Measurements from ENCODE around the gene RBFOX2.

RBFOX2 gene

DNA sequence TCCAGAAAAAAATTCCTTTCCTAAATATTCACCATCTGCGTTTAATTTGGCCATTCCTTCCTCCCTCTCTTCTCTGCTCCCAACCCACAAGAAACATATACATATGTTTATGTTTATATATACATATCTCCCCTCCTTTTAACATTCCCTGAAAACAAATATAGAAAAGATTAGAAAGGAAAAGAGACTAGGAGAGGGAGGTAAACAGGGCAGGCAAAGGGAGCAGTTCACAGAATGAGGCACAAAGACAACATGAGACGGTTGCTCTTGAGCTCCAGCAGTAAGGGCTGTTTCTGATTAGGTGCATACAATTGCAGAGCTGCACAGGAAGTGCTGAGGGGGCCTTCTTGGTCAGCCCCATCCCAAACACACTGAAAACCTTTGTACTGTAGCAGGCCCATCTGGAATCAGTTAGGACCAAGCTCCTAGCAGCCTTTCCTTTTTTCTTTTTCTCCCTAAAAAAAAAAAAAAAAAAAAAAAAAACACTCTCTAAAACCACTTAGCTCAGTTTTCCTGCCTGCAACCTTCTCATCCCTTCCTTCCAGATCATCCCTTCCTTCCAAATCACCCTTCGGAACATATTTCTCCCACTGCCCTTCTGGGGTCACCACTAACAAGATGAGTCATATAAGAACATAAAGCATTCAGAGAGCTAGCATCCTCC lies 57.0 kb downstream of the RBFOX2 start:
- H3K4me3 ChIP-seq (ENCODE audit: severe bottlenecking) = no peak overlapping the region
- TF ChIP-seq, protein P1, sequence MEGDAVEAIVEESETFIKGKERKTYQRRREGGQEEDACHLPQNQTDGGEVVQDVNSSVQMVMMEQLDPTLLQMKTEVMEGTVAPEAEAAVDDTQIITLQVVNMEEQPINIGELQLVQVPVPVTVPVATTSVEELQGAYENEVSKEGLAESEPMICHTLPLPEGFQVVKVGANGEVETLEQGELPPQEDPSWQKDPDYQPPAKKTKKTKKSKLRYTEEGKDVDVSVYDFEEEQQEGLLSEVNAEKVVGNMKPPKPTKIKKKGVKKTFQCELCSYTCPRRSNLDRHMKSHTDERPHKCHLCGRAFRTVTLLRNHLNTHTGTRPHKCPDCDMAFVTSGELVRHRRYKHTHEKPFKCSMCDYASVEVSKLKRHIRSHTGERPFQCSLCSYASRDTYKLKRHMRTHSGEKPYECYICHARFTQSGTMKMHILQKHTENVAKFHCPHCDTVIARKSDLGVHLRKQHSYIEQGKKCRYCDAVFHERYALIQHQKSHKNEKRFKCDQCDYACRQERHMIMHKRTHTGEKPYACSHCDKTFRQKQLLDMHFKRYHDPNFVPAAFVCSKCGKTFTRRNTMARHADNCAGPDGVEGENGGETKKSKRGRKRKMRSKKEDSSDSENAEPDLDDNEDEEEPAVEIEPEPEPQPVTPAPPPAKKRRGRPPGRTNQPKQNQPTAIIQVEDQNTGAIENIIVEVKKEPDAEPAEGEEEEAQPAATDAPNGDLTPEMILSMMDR (IDR thresholded peaks at IDR 0.05; ENCODE audit: poor library complexity, severe bottlenecking) = no peak
- no peak overlapping the region for H3K27ac ChIP-seq (ENCODE audit: poor library complexity, severe bottlenecking)
- no peaks in the 10 kb centered on the region for H3K4me1 ChIP-seq (ENCODE audit: insufficient read depth, poor library complexity, severe bottlenecking)
- H3K36me3 ChIP-seq (ENCODE audit: low read depth) = no peaks in the 10 kb centered on the region
- no peak for ATAC-seq (ENCODE audit: low read depth)
- DNase-seq (ENCODE audit: low spot score) = no peak
- no peaks in the 10 kb centered on the region for H3K27me3 ChIP-seq (ENCODE audit: insufficient read depth, poor library complexity, severe bottlenecking)
- no peaks in the 10 kb centered on the region for H3K9me3 ChIP-seq (ENCODE audit: severe bottlenecking)

DNA sequence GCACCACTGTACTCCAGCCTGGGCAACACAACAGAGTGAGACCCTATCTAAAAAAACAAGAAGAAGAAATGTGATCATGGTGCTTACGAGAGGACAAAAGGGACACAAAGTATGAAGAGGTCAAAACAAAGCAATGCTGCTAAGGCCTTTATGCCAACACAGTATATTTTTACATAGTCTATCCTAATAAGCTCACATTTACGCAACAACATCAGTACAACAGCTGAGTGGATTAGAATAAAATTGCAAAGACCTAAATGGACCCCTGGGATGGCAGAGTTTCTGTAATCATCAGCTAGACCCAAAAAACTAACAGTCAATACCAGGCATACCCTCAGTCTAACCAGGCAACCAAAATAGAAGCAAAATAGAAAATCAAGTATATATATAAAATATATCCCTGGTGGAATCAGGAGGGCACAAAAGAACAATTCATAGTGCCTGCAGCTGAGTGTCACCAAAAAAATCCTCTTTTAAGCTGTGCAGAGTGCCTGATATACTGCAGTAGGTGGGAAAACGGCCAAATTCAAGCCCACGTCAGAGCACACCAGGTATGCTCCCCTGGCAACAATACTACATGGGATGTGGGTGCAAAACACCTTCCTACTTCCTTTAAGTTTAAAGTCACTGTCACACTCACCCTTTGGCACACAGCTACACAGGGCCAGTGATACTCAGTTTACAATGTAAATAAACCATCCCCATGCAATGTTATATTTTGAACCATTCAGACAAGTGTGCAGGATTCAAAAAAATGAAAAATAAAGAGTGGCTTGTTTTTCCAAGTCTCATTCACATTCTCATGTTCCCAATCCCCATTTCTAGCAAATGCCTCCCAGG lies 57.8 kb downstream of the RBFOX2 start:
- H3K4me1 ChIP-seq (ENCODE audit: insufficient read depth, poor library complexity, severe bottlenecking) = no peaks in the 10 kb centered on the region
- no peak for DNase-seq (ENCODE audit: low spot score)
- no peak overlapping the region for H3K4me3 ChIP-seq (ENCODE audit: severe bottlenecking)
- no peaks in the 10 kb centered on the region for H3K36me3 ChIP-seq (ENCODE audit: low read depth)
- H3K9me3 ChIP-seq (ENCODE audit: severe bottlenecking) = no peaks in the 10 kb centered on the region
- TF ChIP-seq, protein P1 (IDR thresholded peaks at IDR 0.05; ENCODE audit: poor library complexity, severe bottlenecking) = no peak
- no peaks in the 10 kb centered on the region for H3K27me3 ChIP-seq (ENCODE audit: insufficient read depth, poor library complexity, severe bottlenecking)
- no peak overlapping the region for H3K27ac ChIP-seq (ENCODE audit: poor library complexity, severe bottlenecking)
- no peak for ATAC-seq (ENCODE audit: low read depth)

- no peak for ATAC-seq (ENCODE audit: low read depth)
- Histone ChIP-seq H3K27me3 (ENCODE audit: insufficient read depth, poor library complexity, severe bottlenecking) (no peaks in the 10 kb centered on the region), H3K36me3 (ENCODE audit: low read depth) (no peaks in the 10 kb centered on the region), H3K9me3 (ENCODE audit: severe bottlenecking) (no peaks in the 10 kb centered on the region), H3K4me3 (ENCODE audit: severe bottlenecking) (no peak overlapping the region), H3K4me1 (ENCODE audit: insufficient read depth, poor library complexity, severe bottlenecking) (no peaks in the 10 kb centered on the region), H3K27ac (ENCODE audit: poor library complexity, severe bottlenecking) (no peak overlapping the region)
- no peak for DNase-seq (ENCODE audit: low spot score)
- TF ChIP-seq, protein P1 (IDR thresholded peaks at IDR 0.05; ENCODE audit: poor library complexity, severe bottlenecking) = no peak
These were observed 61.6 kb downstream of the RBFOX2 start for GRCh38 chr22:35967046-35967397.

DNA sequence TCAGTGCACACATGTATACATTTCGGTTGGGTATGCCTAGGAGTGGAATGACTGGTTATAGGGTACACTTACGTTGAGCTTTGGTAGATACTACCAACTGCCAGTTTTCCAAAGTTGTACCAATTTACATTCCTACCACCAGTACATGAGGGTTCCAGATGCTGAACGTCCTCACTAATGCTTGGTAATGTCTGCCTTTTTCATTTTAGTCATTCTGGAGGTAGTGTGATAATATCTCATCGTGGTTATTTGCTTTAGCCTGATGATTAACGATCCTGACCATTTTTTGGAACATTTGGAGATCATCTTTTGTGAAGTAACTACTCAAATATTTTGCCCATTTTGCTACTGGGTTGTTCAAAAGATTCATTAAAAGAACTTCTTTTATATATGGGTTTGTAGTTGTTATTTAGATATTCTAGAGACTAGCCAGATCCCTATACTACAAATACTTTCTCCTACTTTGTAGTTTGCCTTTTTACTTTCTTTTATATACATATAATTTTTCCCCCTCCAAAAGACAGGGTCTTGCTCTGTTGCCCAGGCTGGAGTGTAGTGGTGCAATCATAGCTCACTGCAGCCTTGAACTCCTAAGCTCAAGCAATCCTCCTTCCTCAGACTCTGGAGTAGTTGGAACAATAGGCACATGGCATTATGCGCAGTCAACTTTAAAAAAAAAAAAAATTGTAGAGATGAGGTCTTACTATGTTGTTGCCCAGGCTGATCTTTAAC lies 62.1 kb downstream of the RBFOX2 start:
- H3K4me3 ChIP-seq (ENCODE audit: severe bottlenecking) = no peak overlapping the region
- no peaks in the 10 kb centered on the region for H3K27me3 ChIP-seq (ENCODE audit: insufficient read depth, poor library complexity, severe bottlenecking)
- DNase-seq (ENCODE audit: low spot score) (no peak), ATAC-seq (ENCODE audit: low read depth) (no peak)
- no peaks in the 10 kb centered on the region for H3K36me3 ChIP-seq (ENCODE audit: low read depth)
- no peak overlapping the region for H3K27ac ChIP-seq (ENCODE audit: poor library complexity, severe bottlenecking)
- H3K9me3 ChIP-seq (ENCODE audit: severe bottlenecking) = no peaks in the 10 kb centered on the region
- H3K4me1 ChIP-seq (ENCODE audit: insufficient read depth, poor library complexity, severe bottlenecking) = no peaks in the 10 kb centered on the region
- TF ChIP-seq, protein P1 (IDR thresholded peaks at IDR 0.05; ENCODE audit: poor library complexity, severe bottlenecking) = no peak

Measured in RWPE2 (cell line).